Calu3 (cell line): ENCODE data around the gene CCR3. TPM values are rescaled to one million over a fixed set of nuclear protein-coding genes. Genes with fewer than 3 reads are reported as not detected.

Source experiments
- BruUV-seq: library from RNA; stranded (reverse); fragments of 400-500 nt; replicated peaks from 2 replicates; lab custom pipeline; 2021; lab: Mats Ljungman, UMichigan
- CTCF ChIA-PET: fragments of 300-600 bp; sonication (Branson Sonifier 250); formaldehyde crosslinking; loops from one replicate; lab custom pipeline; 2022; ENCODE audit warnings: antibody characterized with exemption; lab: Charles Lee
- DNase-seq: peaks from one replicate; pipeline ENCODE4 v3.0.0; 2022
- H3K27ac Mint-ChIP-seq: one replicate; pipeline ENCODE4 v1.8.0; 2022; ENCODE audit warnings: mixed read lengths; ENCODE audit not compliant: unreplicated experiment
- H3K27me3 Mint-ChIP-seq: one replicate; pipeline ENCODE4 v1.8.0; 2022; ENCODE audit warnings: mixed read lengths; ENCODE audit not compliant: unreplicated experiment
- H3K36me3 Mint-ChIP-seq: one replicate; pipeline ENCODE4 v1.8.0; 2022; ENCODE audit warnings: mild to moderate bottlenecking, moderate library complexity, mixed read lengths; ENCODE audit not compliant: insufficient read depth, unreplicated experiment
- H3K4me1 Mint-ChIP-seq: one replicate; pipeline ENCODE4 v1.8.0; 2022; ENCODE audit warnings: mild to moderate bottlenecking, low read depth, mixed read lengths; ENCODE audit not compliant: unreplicated experiment
- H3K4me3 Mint-ChIP-seq: one replicate; pipeline ENCODE4 v1.8.0; 2022; ENCODE audit warnings: mild to moderate bottlenecking, low read depth, moderate library complexity, mixed read lengths; ENCODE audit not compliant: unreplicated experiment
- H3K9me3 Mint-ChIP-seq: one replicate; pipeline ENCODE4 v1.8.0; 2022; ENCODE audit warnings: low read depth, mixed read lengths; ENCODE audit not compliant: unreplicated experiment
- intact Hi-C: fragments of 100-400 bp; cut with micrococcal nuclease; formaldehyde crosslinking; loops from one replicate; pipeline ENCODE4 v1.10.0; 2022; ENCODE audit not compliant: unreplicated experiment
- total RNA-seq: library from RNA; stranded (reverse); gene quantifications from 2 replicates; pipeline ENCODE4 v1.2.3, GENCODE V29; 2022
- TF ChIP-seq, protein P1 (sequence below): fragments of 200-600 bp; IDR thresholded peaks from one replicate; pipeline ENCODE4 v1.8.0; 2022; ENCODE audit warnings: antibody characterized with exemption; ENCODE audit not compliant: unreplicated experiment

Gene CCR3
- total RNA-seq, 1 experiment from 2014 or later: 0.17 TPM

DNA sequence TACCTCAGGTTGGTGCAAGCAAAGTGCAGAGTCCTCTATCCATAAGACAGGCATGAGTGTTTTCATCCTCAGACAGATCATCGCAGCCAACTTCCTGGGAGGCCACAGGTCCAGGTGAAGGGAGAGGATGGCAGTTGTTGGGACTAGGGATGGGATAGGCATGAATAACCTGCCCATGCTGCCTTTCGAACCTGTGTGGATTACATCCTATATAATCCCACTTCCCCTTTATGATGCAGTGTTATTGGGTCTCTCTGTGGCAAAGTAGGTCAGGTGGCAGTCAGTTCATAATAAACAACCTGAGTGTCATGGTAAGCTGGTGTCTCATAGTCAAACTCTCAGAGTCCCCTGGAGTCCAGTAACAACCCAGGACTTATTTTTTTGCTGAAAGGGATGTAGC is 40.4 kb downstream of the CCR3 start:
- H3K4me3 Mint-ChIP-seq: no peak overlapping the region
- H3K36me3 Mint-ChIP-seq: no peaks in the 10 kb centered on the region
- H3K27me3 Mint-ChIP-seq: peaks cover 37% of the 10 kb centered on the region

DNA sequence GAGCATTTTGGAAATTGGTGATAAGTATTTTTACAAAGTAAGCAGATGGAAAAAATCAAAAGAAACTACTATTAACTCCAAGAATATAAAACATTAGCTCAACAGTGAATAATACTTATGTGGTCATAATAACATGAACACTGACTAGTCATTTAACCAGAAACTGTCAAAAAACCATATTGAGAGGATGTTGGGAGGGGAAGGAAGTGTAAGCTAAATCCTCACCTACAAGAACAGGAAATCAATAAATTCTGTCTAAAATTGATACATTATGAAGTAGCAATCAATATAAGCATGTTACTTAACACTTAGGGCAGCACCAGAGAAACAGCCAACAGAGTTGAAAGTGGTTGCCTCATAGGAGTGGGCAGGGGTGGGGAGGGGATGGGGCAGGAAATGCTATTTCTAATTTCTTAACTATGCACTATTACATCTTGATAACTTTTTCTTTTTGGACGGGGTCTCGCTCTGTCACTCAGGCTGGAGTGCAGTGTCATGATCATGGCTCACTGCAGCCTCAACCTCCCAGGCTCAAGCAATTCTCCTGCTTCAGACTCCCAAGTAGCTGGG is 41.7 kb downstream of the CCR3 start:
- Mint-ChIP-seq H3K9me3 (no peaks in the 10 kb centered on the region), H3K27me3 (peaks cover 33% of the 10 kb centered on the region), H3K36me3 (no peaks in the 10 kb centered on the region), H3K4me1 (no peaks in the 10 kb centered on the region), H3K4me3 (no peak overlapping the region), H3K27ac (no peak overlapping the region)
- intact Hi-C loops: no loop called here
- CTCF ChIA-PET: no interaction called here
- DNase-seq: no peak
- TF ChIP-seq, protein P1, sequence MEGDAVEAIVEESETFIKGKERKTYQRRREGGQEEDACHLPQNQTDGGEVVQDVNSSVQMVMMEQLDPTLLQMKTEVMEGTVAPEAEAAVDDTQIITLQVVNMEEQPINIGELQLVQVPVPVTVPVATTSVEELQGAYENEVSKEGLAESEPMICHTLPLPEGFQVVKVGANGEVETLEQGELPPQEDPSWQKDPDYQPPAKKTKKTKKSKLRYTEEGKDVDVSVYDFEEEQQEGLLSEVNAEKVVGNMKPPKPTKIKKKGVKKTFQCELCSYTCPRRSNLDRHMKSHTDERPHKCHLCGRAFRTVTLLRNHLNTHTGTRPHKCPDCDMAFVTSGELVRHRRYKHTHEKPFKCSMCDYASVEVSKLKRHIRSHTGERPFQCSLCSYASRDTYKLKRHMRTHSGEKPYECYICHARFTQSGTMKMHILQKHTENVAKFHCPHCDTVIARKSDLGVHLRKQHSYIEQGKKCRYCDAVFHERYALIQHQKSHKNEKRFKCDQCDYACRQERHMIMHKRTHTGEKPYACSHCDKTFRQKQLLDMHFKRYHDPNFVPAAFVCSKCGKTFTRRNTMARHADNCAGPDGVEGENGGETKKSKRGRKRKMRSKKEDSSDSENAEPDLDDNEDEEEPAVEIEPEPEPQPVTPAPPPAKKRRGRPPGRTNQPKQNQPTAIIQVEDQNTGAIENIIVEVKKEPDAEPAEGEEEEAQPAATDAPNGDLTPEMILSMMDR: no peak
- BruUV-seq: no TSS peak

More for the DNA sequence above, 40.4 kb downstream of the CCR3 start:
- TF ChIP-seq, protein P1: no peak
- no peak overlapping the region for H3K27ac Mint-ChIP-seq
- CTCF ChIA-PET: no interaction called here
- peaks cover 3% of the 10 kb centered on the region for H3K9me3 Mint-ChIP-seq
- BruUV-seq: no TSS peak
- no peaks in the 10 kb centered on the region for H3K4me1 Mint-ChIP-seq
- intact Hi-C loops: no loop called here
- no peak for DNase-seq

DNA sequence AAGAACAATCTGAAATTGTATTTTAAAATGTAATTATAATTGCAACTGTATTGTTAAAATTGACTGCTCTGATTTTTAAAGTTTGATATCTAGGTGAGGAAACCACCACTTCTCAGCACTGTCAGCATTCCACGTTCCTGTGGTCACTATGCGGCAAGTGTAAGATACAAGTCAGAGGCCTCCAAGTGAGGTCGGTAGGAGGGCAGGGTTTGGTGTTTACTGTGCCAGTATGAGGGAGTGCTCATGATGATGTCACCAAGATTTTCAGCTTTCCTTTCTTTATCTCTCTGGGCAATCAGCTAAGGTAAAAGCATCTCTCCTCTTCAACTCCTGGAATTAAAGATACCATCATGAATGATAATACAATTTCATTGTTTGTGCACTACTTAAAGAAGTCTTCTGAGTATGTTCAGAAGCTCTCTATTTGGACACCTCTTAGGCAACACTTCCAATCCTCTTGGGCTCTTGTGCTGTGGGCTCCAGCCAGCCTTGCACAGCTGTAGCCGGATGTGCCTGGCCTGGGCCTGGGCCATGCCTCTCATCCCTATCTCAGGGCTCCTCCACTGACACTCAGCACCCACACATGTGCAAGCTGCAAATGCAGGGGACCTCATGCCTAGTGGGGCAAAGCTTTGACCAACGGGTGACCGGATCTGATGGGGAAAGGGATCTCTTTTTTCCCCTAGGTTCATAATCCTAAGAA is 42.9 kb downstream of the CCR3 start:
- CTCF ChIA-PET: interaction anchor here (0.7 to 1.5 kb wide), 3 partner anchors 9 to 181 kb away, joined by 3 to 4 read pairs (median 3); no protein-coding TSS in a partner anchor
- intact Hi-C loops: no loop called here
- TF ChIP-seq, protein P1: no peak
- Mint-ChIP-seq H3K36me3 (no peaks in the 10 kb centered on the region), H3K27ac (no peak overlapping the region), H3K4me3 (no peak overlapping the region), H3K9me3 (no peaks in the 10 kb centered on the region), H3K27me3 (peaks cover 43% of the 10 kb centered on the region), H3K4me1 (no peaks in the 10 kb centered on the region)
- no TSS peak for BruUV-seq
- no peak for DNase-seq

DNA sequence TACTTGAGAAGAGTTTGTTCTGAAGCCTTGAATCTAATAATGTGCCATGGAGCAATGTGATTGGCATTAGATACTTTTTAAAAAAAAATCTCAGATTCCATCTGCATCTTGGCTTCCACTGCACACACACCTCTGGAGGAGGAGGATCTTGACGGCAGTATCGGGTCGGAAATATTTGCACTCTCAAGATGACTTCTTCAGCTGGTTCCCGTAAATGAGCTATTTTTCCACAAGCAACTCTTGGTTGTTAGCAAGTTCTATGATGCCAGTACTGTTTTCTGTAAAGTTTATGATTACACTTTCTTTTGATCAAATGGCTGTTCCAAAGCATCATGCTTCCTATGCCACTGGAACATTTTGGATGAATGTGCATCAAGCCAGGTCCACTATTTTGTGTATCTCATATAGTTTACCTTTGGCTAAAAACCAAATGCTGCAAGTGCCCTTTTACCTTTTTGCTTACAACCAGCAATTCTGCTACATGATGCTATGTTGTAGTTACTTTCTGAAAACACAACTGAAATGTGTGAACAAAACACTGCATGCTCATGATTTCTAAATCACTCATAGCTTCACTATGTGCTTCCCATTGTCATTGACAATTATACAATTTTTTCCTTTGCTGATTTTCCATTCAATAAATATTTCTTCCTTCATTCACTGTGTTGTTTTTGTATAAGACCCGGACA is 43.8 kb downstream of the CCR3 start:
- no TSS peak for BruUV-seq
- no peak overlapping the region for H3K27ac Mint-ChIP-seq
- CTCF ChIA-PET: interaction anchor here (0.7 to 1.5 kb wide), 3 partner anchors 10 to 182 kb away, joined by 3 to 4 read pairs (median 3); no protein-coding TSS in a partner anchor
- H3K4me1 Mint-ChIP-seq: no peaks in the 10 kb centered on the region
- H3K36me3 Mint-ChIP-seq: no peaks in the 10 kb centered on the region
- intact Hi-C loops: no loop called here
- H3K4me3 Mint-ChIP-seq: no peak overlapping the region
- no peaks in the 10 kb centered on the region for H3K9me3 Mint-ChIP-seq
- no peak for DNase-seq
- peaks cover 48% of the 10 kb centered on the region for H3K27me3 Mint-ChIP-seq
- TF ChIP-seq, protein P1: no peak
